Hematopoietic multipotent progenitor cell treated with erythropoietin and hydrocortisone succinate and interleukin-3 and kit ligand, for 17 days (in vitro differentiated cells): ENCODE results near the gene RPEL1.
"Not testable (repeated sequence)": the region's sequence is repeated elsewhere in the genome, so short reads cannot be mapped to it uniquely, and the experiment has no call there.

Experiments used
- DNase-seq: peaks from one replicate; pipeline ENCODE4 v3.0.0-alpha.2; 2015; ENCODE audit warnings: low spot score

The RPEL1 gene

GRCh38 chr10:103245587-103245986 is at the start of gene RPEL1:
RPEL1 (plus strand) TSS chr10:103245887; CDS start chr10:103245997, 110 bp downstream.
- DNase-seq = not testable (repeated sequence)

- DNase-seq = peak; percentile 47
Measured at GRCh38 chr10:103196516-103196915, 49.2 kb upstream of the RPEL1 start.

GRCh38 chr10:103197174-103197573 is 48.5 kb upstream of the RPEL1 start:
- DNase-seq = peak; percentile 91

GRCh38 chr10:103197903-103198302 is 47.8 kb upstream of the RPEL1 start:
- peak; percentile 45 for DNase-seq

- no peak for DNase-seq
Measured at GRCh38 chr10:103198648-103199047, 47.0 kb upstream of the RPEL1 start.

- no peak for DNase-seq
Measured at GRCh38 chr10:103199488-103199887, 46.2 kb upstream of the RPEL1 start.

- peak; percentile 45 for DNase-seq
Measured at GRCh38 chr10:103202319-103202718, 43.4 kb upstream of the RPEL1 start.

GRCh38 chr10:103203466-103203865 is 42.2 kb upstream of the RPEL1 start:
- DNase-seq = no peak

- no peak for DNase-seq
Measured at GRCh38 chr10:103204353-103205255, 41.1 kb upstream of the RPEL1 start.

GRCh38 chr10:103205401-103205800 is 40.3 kb upstream of the RPEL1 start:
- not testable (repeated sequence) for DNase-seq

GRCh38 chr10:103206715-103207114 is 39.0 kb upstream of the RPEL1 start:
- DNase-seq = not testable (repeated sequence)

GRCh38 chr10:103207141-103207540 is 38.5 kb upstream of the RPEL1 start:
- no peak for DNase-seq

GRCh38 chr10:103207643-103208042 is 38.0 kb upstream of the RPEL1 start:
- not testable (repeated sequence) for DNase-seq

GRCh38 chr10:103210262-103210661 is 35.4 kb upstream of the RPEL1 start:
- DNase-seq = not testable (repeated sequence)

- no peak for DNase-seq
Measured at GRCh38 chr10:103215601-103216000, 30.1 kb upstream of the RPEL1 start.

GRCh38 chr10:103216362-103216761 is 29.3 kb upstream of the RPEL1 start:
- DNase-seq = not testable (repeated sequence)

- no peak for DNase-seq
Measured at GRCh38 chr10:103224133-103224532, 21.6 kb upstream of the RPEL1 start.

- not testable (repeated sequence) for DNase-seq
Measured at GRCh38 chr10:103224721-103225120, 21.0 kb upstream of the RPEL1 start.

- no peak for DNase-seq
Measured at GRCh38 chr10:103225939-103226338, 19.7 kb upstream of the RPEL1 start.

GRCh38 chr10:103227416-103227815 is 18.3 kb upstream of the RPEL1 start:
- no peak for DNase-seq

- no peak for DNase-seq
Measured at GRCh38 chr10:103231047-103231551, 14.6 kb upstream of the RPEL1 start.

GRCh38 chr10:103232131-103232673 is 13.5 kb upstream of the RPEL1 start:
- no peak for DNase-seq
